Esophagus squamous epithelium (tissue), 5 donors: ENCODE data around the gene CPSF4. TPM values are rescaled to one million over a fixed set of nuclear protein-coding genes. Genes with fewer than 3 reads are reported as not detected.

Experiments used
- DNase-seq: peaks from one replicate; lab custom pipeline; 2025; lab: John Stamatoyannopoulos, UW
- H3K27ac ChIP-seq, 4 donors: fragments of 200-600 bp; sonication (generic); one replicate each; pipeline ENCODE4 v1.5.1; 2016 to 2019; ENCODE audit warnings: mild to moderate bottlenecking in 1 of 4
- H3K27me3 ChIP-seq, 4 donors: fragments of 200-600 bp; sonication (generic); 1 replicate in 3 of 4; 2 replicates in 1 of 4; pipeline versions ENCODE4 v1.5.1 to v1.6.0; 2017 to 2021; ENCODE audit warnings: antibody characterized with exemption in 1 of 4
- H3K36me3 ChIP-seq, 3 donors: fragments of 200-600 bp; sonication (generic); one replicate each; pipeline ENCODE4 v1.5.1; 2016 to 2019
- H3K4me1 ChIP-seq, 3 donors: fragments of 200-600 bp; sonication (generic); one replicate each; pipeline ENCODE4 v1.5.1; 2017 to 2019
- H3K4me3 ChIP-seq, 4 donors: fragments of 200-600 bp; sonication (generic); 1 replicate in 3 of 4; 2 replicates in 1 of 4; pipeline ENCODE4 v1.5.1; 2016 to 2019; ENCODE audit warnings: mild to moderate bottlenecking in 2 of 4, moderate library complexity in 1 of 4
- H3K9me3 ChIP-seq, 3 donors: fragments of 200-600 bp; sonication (generic); one replicate each; pipeline ENCODE4 v1.5.1; 2016 to 2019
- CTCF ChIP-seq, 6 experiments: fragments of 450-650 bp in 4 of 6; fragments of 200-600 bp in 2 of 6; sonication (generic) in 2 of 6; IDR thresholded peaks; one replicate each; pipeline ENCODE4 v1.5.1; 2016 to 2019; ENCODE audit warnings: antibody characterized with exemption in 6 of 6, mild to moderate bottlenecking in 4 of 6, moderate library complexity in 4 of 6
- POLR2A ChIP-seq, 4 donors: fragments of 450-650 bp; IDR thresholded peaks; one replicate each; pipeline ENCODE4 v1.6.1; 2017; ENCODE audit warnings: antibody characterized with exemption in 4 of 4, mild to moderate bottlenecking in 4 of 4, moderate library complexity in 3 of 4
- WGBS, 2 donors: methylation state at CpG; one replicate each; pipeline ENCODE4 v1.1.5; 2018; 5-methylcytosine and 5-hydroxymethylcytosine counted together
- intact Hi-C: fragments of 100-400 bp; cut with DNase I; formaldehyde crosslinking; loops from one replicate; pipeline ENCODE4 v1.15.0; 2022
- total RNA-seq, 4 donors: library from RNA; depleted of rRNA; stranded (reverse); fragments of >200 nt; gene quantifications; one replicate each; pipeline ENCODE4 v1.1.0, GENCODE V29; 2016
- donor health status: DM: yes; HTN: yes; CAD: no.

CPSF4 gene
- total RNA-seq, 4 donors from 2014 or later, result 15.1 to 29.2 (median 19.4) TPM

DNA sequence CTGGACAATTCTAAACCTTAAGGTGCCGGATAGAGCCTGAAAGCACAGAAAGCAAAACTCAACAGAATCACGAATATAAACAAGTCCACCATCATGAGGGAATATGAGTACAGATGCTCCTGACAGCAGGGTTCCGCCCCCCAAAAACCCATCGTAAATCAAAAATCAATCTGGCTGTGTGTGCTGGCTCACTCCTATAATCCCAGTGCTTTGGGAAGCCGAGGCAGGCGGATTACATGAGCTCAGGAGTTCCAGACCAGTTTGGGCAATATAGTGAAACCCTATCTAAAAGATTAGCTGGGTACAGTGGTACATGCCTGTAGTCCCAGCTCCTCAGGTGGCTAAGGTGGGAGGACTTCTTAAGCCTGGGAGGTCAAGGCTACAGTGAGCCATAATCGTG lies 17.8 kb upstream of the CPSF4 start:
- no peak for DNase-seq
- no peaks in the 10 kb centered on the region for H3K9me3 ChIP-seq
- no peak overlapping the region for H3K27ac ChIP-seq
- H3K4me3 ChIP-seq, result no peak overlapping the region
- peaks cover 48 to 99% (median 66%) of the 10 kb centered on the region in 3 donors for H3K36me3 ChIP-seq
- intact Hi-C loops, result no loop called here
- 83 to 89% methylated on average over 7 of the region's 7 CpGs for WGBS, 2 donors
- TF ChIP-seq POLR2A (IDR thresholded peaks at IDR 0.05) (no peak), CTCF (IDR thresholded peaks at IDR 0.05) (no peak)
- no peaks in the 10 kb centered on the region for H3K4me1 ChIP-seq
- H3K27me3 ChIP-seq, result no peaks in the 10 kb centered on the region

- Histone ChIP-seq H3K4me3 (no peak overlapping the region), H3K9me3 (no peaks in the 10 kb centered on the region), H3K27me3 (no peaks in the 10 kb centered on the region), H3K36me3 (peaks cover 42 to 96% (median 56%) of the 10 kb centered on the region in 3 donors), H3K27ac (no peak overlapping the region), H3K4me1 (no peaks in the 10 kb centered on the region)
- intact Hi-C loops, result no loop called here
- DNase-seq, result no peak
- TF ChIP-seq CTCF (IDR thresholded peaks at IDR 0.05) (no peak), POLR2A (IDR thresholded peaks at IDR 0.05) (no peak)
- WGBS, 2 donors, result 82 to 84% methylated on average over 11 of the region's 11 CpGs
Observed at GRCh38 chr7:99422186-99422585, 16.6 kb upstream of the CPSF4 start.

DNA sequence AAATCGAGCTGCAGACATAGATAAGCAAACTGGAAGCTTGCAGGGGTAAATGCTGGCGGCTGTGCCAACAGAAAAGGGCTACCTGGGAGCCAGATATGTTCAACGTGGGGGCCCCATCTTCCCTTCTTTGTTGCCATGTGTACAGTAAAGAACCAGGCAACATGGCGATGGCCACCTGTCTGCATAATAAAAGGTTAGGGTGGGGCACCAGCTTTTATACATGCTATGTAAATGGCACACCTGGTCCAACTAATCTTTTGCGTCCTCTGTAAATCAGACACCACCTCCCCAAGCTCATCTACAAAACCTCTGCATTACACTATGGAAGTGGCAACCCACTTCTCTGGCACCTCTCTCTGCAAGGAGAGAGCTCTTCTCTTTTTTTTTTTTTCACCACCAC lies 16.1 kb upstream of the CPSF4 start:
- H3K36me3 ChIP-seq, result peaks cover 38 to 93% (median 51%) of the 10 kb centered on the region in 3 donors
- no peaks in the 10 kb centered on the region for H3K9me3 ChIP-seq
- TF ChIP-seq CTCF (IDR thresholded peaks at IDR 0.05) (no peak), POLR2A (IDR thresholded peaks at IDR 0.05) (no peak)
- WGBS, 2 donors, result 65 to 71% methylated on average over 5 of the region's 5 CpGs
- no peak overlapping the region for H3K27ac ChIP-seq
- no peaks in the 10 kb centered on the region for H3K4me1 ChIP-seq
- intact Hi-C loops, result no loop called here
- H3K27me3 ChIP-seq, result no peaks in the 10 kb centered on the region
- no peak for DNase-seq
- no peak overlapping the region for H3K4me3 ChIP-seq

GRCh38 chr7:99424932-99425730 lies 13.6 kb upstream of the CPSF4 start:
- intact Hi-C loops, result no loop called here
- peaks cover 34 to 93% (median 43%) of the 10 kb centered on the region in 3 donors for H3K36me3 ChIP-seq
- H3K27me3 ChIP-seq, result no peaks in the 10 kb centered on the region
- H3K9me3 ChIP-seq, result no peaks in the 10 kb centered on the region
- TF ChIP-seq CTCF (IDR thresholded peaks at IDR 0.05) (no peak), POLR2A (IDR thresholded peaks at IDR 0.05) (no peak)
- no peak overlapping the region for H3K27ac ChIP-seq
- H3K4me1 ChIP-seq, result no peaks in the 10 kb centered on the region
- DNase-seq, result no peak
- H3K4me3 ChIP-seq, result no peak overlapping the region
- 93% methylated on average over 3 of the region's 24 CpGs; no CpG with 5 or more reads in 1 of the 2 donors for WGBS, 2 donors

- Histone ChIP-seq H3K27ac (no peak overlapping the region), H3K4me3 (no peak overlapping the region), H3K4me1 (peaks cover 4 to 35% (median 17%) of the 10 kb centered on the region in 3 donors), H3K9me3 (no peaks in the 10 kb centered on the region), H3K27me3 (no peaks in the 10 kb centered on the region), H3K36me3 (peaks cover 33 to 93% (median 46%) of the 10 kb centered on the region in 3 donors)
- intact Hi-C loops, result no loop called here
- no peak for DNase-seq
- 93 to 100% methylated on average over 1 to 2 of the region's 10 CpGs for WGBS, 2 donors
- TF ChIP-seq CTCF (IDR thresholded peaks at IDR 0.05), result no peak
- no peak for TF ChIP-seq POLR2A (IDR thresholded peaks at IDR 0.05)
Observed at GRCh38 chr7:99428972-99429566, 9.7 kb upstream of the CPSF4 start.
